C4-2B (cell line): ENCODE results near the gene NKX2-1.
A peak's percentile ranks its signal among the peaks of the same experiment; 100 is the strongest.

Experiments
- H3K27ac ChIP-seq: fragments of 450-650 bp; 2 replicates; pipeline ENCODE4 v1.5.1; 2017
- ZFX ChIP-seq: fragments of 450-650 bp; IDR thresholded peaks from 2 replicates; pipeline ENCODE4 v1.6.1; 2017
- TF ChIP-seq, protein P1 (sequence below): fragments of 450-650 bp; conservative IDR thresholded peaks from 2 replicates; pipeline ENCODE4 v1.5.1; 2017; ENCODE audit warnings: mild to moderate bottlenecking

NKX2-1 gene

GRCh38 chr14:36521598-36522345, 1.7 kb upstream of the NKX2-1 start:
- H3K27ac ChIP-seq, result no peak overlapping the region
- TF ChIP-seq, protein P1, sequence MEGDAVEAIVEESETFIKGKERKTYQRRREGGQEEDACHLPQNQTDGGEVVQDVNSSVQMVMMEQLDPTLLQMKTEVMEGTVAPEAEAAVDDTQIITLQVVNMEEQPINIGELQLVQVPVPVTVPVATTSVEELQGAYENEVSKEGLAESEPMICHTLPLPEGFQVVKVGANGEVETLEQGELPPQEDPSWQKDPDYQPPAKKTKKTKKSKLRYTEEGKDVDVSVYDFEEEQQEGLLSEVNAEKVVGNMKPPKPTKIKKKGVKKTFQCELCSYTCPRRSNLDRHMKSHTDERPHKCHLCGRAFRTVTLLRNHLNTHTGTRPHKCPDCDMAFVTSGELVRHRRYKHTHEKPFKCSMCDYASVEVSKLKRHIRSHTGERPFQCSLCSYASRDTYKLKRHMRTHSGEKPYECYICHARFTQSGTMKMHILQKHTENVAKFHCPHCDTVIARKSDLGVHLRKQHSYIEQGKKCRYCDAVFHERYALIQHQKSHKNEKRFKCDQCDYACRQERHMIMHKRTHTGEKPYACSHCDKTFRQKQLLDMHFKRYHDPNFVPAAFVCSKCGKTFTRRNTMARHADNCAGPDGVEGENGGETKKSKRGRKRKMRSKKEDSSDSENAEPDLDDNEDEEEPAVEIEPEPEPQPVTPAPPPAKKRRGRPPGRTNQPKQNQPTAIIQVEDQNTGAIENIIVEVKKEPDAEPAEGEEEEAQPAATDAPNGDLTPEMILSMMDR, result no peak
- no peak for TF ChIP-seq ZFX

DNA sequence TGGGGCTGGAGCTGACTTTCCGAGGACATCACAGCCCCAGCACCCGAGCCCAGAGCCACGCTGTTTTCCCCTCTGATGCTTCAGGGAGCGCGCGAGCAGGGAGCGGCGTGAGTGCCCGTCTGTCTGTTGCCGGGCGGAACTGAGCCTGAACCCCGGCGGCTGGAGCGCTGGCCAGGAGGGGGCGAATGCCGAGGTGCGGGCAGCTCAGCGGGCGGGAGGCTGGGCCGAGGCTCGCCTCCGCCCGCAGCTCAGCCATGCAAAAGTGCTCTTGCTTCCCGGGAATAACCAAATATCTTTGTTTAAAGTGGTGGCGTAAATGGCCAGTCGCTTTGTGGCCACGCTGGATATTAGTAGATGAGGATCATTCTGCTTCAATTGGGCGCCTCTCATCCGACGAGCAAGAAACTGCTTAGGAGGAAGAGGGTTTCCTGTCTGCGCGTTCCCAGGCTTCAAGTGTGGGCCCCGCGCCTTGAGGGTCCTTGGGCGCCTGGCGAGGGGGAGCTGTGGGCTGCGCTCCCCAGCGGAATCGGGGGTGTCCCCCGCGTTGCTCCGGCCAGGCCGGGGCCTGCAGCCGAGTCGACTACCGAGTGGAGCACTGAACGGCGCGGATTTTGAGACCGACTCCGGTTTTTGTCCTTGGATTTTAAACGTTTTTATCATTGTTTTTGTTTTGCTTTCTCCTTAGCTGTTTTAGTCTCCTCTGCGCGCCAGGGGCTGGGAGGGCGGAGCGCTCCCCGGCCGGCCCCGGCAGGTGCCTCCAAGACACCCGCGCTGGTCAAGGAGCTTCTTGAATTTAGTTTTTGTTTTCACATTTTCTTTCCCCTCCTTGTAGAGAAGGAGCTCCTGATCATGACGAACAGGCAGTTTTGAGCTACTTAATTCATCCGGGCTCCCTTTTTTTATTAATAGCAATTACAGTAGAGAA, 831 bp upstream of the NKX2-1 start:
- H3K27ac ChIP-seq, result no peak overlapping the region
- TF ChIP-seq ZFX, result no peak
- TF ChIP-seq, protein P1, result peak; percentile 64

DNA sequence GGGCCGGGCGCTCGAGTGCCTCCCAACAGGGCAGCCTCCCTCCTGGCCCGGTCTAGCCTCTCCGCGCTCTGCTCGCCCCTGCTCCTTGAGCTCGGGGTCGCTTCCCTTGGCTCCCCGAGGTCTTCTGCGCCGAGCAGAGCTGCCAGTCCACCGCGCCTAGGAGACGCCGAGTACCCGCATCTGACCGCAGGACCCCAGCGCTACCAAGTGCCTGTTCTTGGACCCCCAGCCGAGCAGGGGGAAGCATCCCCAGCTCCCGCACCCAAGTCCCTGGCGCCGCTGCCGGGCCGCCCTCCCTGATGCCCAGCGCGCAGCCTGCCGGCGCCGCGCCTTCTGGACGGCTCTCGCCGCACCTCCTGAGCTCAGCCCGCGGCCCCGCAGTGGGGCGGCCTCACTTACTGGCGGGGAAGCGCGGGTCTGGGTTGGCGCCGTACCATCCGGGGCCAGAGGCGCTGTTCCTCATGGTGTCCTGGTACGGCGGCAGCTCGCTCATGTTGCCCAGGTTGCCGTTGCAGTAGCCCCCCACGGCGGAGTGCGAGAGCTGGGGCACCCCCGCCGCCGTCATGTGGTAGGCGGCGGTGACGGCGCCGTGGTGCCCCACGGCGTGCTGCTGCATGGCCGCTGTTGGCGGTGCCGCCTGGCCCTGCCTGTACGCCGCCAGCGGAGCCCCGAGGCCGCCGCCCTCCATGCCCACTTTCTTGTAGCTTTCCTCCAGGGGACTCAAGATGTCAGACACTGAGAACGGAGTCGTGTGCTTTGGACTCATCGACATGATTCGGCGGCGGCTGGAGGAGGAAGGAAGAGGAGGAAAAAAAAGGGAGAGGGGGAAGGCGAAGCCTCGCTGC, 1.2 kb downstream of the NKX2-1 start:
- H3K27ac ChIP-seq, result no peak overlapping the region
- no peak for TF ChIP-seq ZFX
- TF ChIP-seq, protein P1, result no peak

DNA sequence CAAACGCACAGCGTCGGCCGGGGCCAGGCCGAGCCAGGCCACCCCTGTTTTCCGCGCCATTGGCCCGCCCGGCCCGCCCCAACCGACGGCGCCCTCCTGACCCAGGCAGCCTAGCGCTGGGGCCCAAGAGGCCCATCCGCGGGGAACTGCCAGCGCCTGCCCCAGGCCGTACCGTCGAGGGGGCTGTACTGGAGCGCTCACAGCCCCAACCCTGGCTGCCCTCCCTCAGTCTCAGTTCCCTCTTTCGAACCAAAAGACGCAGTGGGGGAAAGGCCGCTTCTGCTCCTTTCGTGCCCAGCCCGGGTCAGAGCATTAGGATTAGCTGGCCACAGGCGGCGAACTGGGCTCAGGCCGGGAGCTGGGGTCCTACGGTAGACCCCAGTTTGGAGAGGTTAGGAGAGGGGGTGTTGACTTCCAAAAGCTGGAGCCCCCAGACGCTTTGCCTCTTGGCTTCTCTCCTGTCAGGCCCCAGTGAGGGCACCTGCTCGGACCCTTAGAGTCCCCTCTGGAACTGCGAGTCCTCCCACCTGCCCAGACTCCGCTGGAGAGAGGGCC, 1.9 kb downstream of the NKX2-1 start:
- no peak for TF ChIP-seq ZFX
- TF ChIP-seq, protein P1, result no peak
- H3K27ac ChIP-seq, result no peak overlapping the region

GRCh38 chr14:36517242-36518030, 2.6 kb downstream of the NKX2-1 start:
- H3K27ac ChIP-seq, result no peak overlapping the region
- TF ChIP-seq, protein P1, result no peak
- TF ChIP-seq ZFX, result no peak

DNA sequence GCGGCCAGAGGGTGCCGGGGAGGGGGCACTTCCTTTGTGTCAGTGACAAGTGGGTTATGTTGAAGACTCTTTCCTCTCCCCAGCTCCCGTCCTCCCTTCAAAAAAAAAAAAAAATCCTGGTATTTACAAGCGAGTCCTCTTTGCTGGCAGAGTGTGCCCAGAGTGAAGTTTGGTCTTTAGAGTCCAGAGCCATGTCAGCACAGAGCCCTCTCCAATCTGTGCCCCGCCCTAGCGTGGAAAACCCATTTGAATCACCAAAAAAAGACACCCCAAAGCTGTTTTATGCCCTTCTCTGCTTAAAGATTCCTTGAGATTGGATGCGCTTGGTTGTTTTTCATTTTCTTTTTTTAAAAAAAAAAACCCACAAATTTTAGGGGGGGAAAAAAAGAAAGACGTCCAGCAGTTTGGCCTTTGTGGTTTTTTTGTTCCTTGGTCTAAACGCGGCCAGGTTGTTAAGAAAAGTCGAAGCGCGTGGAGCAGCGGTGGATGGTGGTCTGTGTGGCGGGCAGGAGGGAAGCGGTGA, 3.3 kb downstream of the NKX2-1 start:
- TF ChIP-seq ZFX, result no peak
- TF ChIP-seq, protein P1, result no peak
- no peak overlapping the region for H3K27ac ChIP-seq
